HG03045 (cell line): ENCODE data around the gene SPG21.

ENCODE experiments used
- ATAC-seq: cut with Tn5 transposase; IDR thresholded peaks from one replicate; pipeline ENCODE4 v1.9.1; 2021; ENCODE audit warnings: mild to moderate bottlenecking, moderate library complexity; ENCODE audit not compliant: unreplicated experiment

The SPG21 gene

DNA sequence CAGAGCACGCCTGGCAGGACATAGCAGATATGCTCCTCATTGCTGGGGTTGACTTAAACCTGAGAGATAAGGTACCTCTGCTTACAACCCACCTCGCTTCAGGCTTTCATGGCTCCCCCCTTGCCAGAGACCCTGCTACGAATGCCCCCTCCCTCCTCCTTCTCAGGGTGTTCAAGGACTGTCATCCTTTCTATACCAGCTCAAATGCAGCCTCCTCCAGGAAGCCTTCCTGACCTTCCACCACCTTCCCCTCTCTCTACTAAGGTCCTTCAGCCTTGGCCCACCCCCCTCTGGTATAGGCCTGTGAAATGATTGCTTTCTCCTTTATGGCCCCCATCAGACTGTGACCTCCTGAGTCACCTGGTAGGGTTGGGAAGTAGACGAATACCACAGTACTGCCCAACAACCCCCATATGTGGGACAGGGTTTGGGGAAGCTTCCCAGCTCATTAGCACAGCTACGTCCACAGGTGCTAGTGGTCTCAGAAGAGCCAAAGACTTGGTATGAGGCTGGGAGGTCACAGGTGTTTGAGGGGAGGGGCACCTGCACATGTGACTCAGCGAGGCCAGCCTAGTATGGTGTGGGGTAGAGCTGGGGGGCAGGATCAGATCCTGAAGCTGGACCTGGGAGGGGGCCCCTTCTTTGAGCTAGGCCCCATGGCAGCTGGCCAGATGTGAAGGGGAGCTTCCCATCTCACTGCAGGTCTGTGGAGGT lies 46.0 kb downstream of the SPG21 start:
- ATAC-seq = no peak

DNA sequence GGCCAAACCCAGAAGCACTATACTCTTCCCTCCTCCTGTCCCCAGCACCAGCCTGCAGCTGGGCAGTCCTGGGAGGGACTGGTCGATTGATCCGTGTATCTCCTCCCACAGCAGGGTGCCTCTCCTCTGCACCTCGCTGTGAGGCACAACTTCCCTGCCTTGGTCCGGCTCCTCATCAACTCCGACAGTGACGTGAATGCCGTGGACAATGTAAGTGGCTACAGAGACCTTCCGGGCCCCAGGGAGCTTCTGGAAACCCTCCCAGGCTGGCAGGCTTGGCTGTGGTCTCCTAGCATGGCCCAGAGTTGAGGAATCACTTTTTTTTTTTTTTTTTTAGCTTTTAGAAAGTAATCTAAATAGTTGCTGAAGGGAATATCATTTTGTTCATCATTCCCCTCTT lies 47.4 kb downstream of the SPG21 start:
- no peak for ATAC-seq

- no peak for ATAC-seq
Observed at GRCh38 chr15:64938192-64938591, 51.5 kb downstream of the SPG21 start.

GRCh38 chr15:64934023-64934422 lies 55.7 kb downstream of the SPG21 start:
- no peak for ATAC-seq

- ATAC-seq = no peak
Observed at GRCh38 chr15:64931381-64931780, 58.3 kb downstream of the SPG21 start.

GRCh38 chr15:64930778-64931371 lies 58.8 kb downstream of the SPG21 start:
- no peak for ATAC-seq

GRCh38 chr15:64930019-64930652 lies 59.6 kb downstream of the SPG21 start:
- peak; percentile 60 for ATAC-seq

DNA sequence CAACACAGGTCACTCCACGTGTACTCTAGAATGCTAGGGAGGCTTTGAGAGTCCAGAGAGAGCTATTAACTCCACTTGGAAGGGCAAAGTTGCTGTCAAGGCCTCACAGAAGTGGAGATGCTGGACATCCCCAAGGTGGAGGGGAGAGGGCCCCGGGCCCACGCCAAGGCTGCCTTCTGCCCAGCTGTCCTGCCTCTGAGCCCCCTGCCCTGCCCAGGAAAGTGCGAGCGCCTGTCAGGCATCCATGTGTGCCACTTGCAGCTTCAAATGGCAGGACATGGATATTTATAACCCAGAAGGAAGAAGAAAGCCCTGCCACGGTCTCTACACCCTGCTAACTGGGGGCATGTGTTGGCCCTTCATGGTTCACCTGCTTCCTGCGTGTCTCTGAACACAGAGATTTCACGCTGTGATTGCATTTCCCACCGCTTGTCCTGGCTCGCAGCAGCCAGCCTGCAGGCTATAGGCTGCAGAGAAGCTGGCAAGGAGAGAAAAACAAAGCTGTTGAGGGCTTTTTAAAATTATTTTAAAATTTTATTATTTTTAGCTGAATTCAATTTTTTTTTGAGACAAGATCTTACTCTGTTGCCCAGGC lies 61.0 kb downstream of the SPG21 start:
- no peak for ATAC-seq

GRCh38 chr15:64926661-64927060 lies 63.1 kb downstream of the SPG21 start:
- no peak for ATAC-seq

DNA sequence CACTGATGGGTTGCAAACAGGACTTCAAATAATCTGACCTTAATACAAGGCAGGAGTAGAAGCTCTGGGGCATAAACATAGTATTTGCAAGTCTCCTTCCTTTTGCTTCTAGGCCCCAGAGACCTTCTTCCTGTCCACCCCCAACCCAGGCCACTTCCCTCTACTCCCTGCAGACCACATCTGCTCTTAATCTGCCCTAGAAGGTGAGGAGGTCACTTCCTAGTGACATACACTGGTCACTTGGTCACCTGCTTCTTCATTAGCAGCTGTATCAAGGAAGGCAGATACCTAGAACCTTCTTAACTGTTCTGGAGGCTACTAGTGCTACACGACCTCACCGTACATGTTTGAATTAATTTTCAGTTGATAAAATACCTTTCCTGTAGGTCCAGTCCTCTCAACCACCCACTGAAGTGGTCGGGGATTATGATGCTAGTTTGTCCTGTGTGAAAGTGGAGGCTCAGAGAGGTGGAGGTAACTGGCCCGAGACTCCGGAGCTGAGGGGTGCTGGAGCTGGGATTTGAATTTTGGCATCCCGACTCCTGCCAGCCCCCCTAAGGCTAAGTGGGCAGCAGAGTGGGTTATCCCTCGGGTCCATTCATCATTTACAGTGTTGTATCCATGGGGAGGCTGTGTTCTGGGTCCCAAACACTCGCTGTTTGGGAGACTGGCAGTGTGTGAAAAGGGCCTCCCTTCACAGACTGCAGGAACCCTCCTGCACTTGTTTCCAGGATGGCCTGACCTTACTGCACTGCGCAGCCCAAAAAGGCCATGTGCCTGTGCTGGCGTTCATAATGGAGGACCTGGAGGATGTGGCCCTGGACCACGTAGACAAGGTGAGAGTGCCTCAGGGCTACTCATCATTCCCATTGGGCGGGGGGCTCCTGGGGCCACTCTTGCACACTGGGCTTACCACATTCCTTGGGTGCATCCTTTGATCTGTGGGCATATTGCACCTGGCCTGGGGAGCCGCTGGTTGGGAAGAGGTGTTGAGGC lies 64.1 kb downstream of the SPG21 start:
- ATAC-seq = no peak

GRCh38 chr15:64923546-64923945 lies 66.2 kb downstream of the SPG21 start:
- ATAC-seq = no peak

- no peak for ATAC-seq
Observed at GRCh38 chr15:64921711-64922110, 68.0 kb downstream of the SPG21 start.

- ATAC-seq = no peak
Observed at GRCh38 chr15:64919721-64920120, 70.0 kb downstream of the SPG21 start.

- ATAC-seq = no peak
Observed at GRCh38 chr15:64917211-64917610, 72.5 kb downstream of the SPG21 start.

DNA sequence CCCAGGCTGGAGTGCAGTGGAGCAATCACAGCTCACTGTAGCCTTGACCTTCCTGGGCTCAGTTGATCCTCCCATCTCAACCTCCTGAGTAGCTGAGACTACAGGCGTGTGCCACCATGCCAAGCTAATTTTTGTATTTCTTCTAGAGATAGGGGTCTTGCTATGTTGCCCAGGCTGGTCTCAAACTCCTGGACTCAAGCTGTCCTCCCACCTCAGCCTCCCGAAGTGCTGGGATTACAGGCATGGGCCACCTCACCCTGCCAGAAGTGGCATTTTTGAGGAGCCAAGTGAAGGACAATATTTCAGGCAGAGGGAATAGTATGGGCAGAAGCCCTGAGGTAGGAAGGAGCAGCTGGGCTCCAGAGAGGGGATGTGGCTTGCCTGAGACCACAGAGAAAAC lies 73.3 kb downstream of the SPG21 start:
- ATAC-seq = no peak

GRCh38 chr15:64915518-64916227 lies 74.0 kb downstream of the SPG21 start:
- no peak for ATAC-seq
